NCI-H128 (cell line): ENCODE data around the gene GPR42.
"Not testable (repeated sequence)": the region's sequence is repeated elsewhere in the genome, so short reads cannot be mapped to it uniquely, and the experiment has no call there.

Experiments used
- DNase-seq: peaks from one replicate; lab custom pipeline; 2025; ENCODE audit not compliant: unreplicated experiment; lab: John Stamatoyannopoulos, UW

Gene GPR42

GRCh38 chr19:35362261-35363000, 8.4 kb upstream of the GPR42 start:
- DNase-seq: no peak

DNA sequence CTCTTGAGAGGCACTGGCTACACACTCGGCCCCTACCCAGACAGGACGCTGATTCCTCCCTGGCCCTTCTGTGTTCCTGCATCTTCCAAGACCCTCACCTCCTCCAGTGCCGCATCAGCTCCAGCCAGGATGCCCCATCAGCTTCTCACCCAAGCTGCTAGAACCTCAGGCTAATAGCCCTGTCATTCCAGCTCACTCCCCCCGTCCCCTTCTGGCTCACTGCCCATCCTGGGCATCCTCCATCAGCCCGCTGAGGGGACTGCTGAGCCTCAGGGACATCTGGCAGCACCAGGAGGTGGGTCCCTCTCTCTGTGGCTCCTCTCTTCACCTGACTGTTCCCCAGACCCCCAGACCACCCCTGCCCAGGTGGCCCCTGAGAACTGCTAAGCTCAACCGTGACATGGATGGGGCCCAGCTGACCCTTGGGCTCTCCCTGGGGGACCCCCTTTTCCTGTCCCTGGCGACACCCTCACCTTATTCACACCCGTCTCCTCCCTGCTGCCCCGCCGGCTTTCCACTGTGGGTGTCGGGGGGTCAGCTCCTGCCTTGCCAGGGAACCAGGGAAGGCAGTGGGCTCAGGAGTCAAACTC, 7.8 kb upstream of the GPR42 start:
- no peak for DNase-seq

DNA sequence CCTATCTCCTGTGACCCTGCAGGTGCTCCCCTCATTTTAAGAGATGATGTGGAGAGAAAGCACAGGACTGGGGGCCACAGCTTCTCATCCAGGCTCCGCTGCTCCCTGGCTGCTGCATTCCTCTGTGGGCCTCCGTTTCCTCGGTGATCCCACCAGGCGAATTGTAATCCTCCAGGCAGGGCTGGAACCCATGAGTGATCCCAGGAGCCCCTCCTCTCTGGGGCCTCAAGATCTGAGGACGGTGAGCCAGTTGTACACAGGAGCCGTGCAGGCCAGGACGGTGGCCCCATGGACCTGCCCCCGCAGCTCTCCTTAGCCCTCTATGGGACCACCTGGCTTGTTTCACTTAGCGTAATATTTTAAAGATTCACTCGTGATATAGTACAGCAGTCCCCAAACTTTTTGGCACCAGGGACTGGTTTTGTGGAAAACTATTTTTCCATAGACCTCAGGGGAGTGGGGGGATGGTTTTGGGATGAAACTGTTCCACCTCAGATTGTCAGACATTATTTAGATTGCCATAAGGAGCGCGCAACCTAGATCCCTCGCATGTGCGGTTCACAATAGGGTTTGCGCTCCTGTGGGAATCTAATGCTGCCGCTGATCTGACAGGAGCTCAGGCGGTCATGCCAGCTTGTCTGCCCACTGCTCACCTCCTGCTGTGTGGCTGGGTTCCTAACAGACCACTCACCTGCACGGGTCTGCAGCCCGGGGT, 7.0 kb upstream of the GPR42 start:
- no peak for DNase-seq

DNA sequence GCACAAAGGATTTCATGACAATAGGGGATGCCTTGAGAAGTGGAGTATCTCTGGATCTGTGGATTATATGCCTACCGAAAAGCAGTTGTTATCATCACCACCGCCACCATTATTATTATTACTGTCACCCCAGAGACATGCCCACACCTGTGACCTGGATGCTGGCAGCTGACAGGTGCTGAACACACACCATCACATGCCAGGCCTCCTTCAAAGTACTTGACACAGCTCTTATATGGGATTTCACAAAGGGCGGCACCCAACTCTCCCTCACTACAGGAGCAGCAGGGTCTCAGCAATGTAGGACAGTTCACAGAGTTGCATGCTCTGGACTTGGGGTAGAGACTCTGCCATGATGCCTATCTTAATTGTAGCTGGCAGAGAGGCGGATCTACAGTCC, 5.6 kb upstream of the GPR42 start:
- DNase-seq: no peak

- DNase-seq: no peak
Observed at GRCh38 chr19:35368378-35368777, 2.5 kb upstream of the GPR42 start.

GRCh38 chr19:35369522-35369921, 1.3 kb upstream of the GPR42 start:
- DNase-seq: no peak

- no peak for DNase-seq
Observed at GRCh38 chr19:35373492-35373891, 2.6 kb downstream of the GPR42 start.

GRCh38 chr19:35374031-35374430, 3.2 kb downstream of the GPR42 start:
- DNase-seq: not testable (repeated sequence)

DNA sequence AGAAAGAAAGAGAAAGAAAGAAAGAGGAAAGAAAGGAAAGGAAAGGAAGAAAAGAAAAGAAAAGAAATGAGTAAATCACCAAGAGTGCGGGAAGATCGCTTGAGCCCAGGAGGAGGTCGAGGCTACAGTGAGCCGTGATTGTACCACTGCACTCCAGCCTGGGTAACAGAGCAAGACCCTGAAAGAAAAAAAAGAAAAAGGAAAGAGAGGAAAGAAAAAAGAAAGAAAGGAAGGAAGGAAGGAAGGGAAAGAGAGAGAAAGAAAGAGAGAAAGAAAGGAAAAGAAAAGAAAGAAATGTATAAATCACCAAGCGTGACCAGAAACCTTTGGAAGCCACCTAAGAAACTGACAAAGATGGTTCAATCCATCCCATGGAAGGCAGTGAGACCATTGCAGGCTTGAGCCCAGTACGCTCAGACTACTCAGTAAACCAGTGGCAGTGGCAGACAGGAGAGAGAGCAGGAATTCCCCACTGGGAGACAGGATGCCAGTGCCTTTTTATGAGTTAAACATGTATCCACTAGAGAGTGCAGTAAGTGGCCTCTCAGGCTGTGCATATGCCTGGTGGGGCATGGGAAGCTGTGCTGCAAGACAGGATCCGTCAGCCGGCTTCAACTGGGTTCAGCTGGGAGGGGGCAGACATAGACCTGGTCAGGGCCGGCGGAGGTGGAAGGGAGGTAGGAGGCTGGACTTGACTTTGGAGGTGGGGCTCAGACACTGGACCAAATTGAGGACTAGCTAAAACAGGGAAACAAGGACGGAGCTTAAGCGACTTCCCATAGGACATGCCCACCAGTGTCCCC, 4.8 kb downstream of the GPR42 start:
- no peak for DNase-seq

- no peak for DNase-seq
Observed at GRCh38 chr19:35377656-35378055, 6.8 kb downstream of the GPR42 start.

DNA sequence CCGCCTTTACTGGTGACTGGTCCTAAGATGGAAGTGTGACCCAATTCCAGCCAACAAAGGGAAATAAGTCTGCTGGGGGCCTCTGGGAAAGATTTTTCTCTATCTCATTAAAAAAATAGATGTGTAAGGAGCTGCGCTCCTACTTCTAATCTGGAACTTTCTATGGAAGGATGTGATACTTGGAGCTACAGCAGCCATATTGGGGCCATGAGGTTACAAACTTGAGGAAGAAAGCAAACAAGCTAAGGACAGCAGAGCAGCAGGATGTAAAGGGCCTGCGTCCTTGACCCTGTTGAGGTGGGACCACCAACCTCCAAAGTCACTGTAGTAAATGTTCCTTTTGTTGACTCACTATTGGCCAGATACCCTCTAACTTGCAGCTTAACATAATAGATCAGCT, 7.5 kb downstream of the GPR42 start:
- no peak for DNase-seq

GRCh38 chr19:35379545-35379944, 8.7 kb downstream of the GPR42 start:
- DNase-seq: not testable (repeated sequence)

GRCh38 chr19:35379992-35380391, 9.1 kb downstream of the GPR42 start:
- no peak for DNase-seq

- DNase-seq: no peak
Observed at GRCh38 chr19:35380450-35381124, 9.7 kb downstream of the GPR42 start.

DNA sequence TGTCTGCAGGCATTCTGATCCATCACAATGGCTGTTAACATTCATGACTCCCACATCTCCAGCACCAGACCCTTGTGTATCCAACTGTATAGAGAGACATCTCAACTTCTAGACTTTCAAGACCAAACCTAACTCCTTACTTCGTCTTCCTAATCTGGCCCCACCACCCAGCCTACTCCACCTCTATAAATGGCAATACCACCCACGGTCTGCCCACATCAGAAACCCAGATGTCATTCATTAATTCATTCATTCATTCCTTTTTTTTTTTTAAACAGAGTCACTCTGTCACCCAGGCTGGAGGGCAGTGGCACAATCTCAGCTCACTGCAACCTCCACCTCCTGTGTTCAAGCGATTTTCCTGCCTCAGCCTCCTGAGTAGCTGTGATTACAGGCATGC, 10.4 kb downstream of the GPR42 start:
- DNase-seq: no peak

DNA sequence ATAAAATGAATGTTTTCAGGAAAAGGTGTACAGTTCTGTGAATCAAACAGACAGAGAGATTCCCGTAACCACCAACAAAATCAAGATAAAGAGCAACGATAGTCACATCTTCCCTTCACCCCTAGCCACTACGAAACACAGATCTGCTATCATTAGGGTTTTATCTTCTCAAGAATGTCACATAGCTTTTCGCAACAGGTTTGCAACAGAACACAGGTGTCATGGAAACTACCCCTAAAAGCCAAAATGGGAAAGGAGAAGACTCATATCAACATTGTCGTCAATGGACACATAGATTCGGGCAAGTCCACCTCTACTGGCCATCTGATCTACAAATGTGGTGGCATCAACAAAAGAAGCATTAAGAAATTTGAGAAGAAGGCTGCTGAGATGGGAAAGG, 11.1 kb downstream of the GPR42 start:
- no peak for DNase-seq

DNA sequence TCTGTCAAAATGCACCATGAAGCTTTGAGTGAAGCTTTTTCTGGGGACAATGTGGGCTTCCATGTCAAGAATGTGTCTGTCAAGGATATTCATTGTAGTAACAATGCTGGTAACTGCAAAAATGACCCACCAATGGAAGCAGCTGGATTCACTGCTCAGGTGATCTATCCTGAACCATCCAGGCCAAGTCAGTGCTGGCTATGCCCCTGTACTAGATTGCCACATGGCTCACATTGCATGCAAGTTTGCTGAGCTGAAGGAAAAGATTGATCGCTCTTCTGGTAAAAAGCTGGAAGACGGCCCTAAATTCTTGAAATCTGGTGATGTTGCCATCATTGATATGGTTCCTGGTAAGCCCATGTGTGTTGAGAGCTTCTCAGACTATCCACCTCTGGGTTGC, 12.7 kb downstream of the GPR42 start:
- DNase-seq: no peak

DNA sequence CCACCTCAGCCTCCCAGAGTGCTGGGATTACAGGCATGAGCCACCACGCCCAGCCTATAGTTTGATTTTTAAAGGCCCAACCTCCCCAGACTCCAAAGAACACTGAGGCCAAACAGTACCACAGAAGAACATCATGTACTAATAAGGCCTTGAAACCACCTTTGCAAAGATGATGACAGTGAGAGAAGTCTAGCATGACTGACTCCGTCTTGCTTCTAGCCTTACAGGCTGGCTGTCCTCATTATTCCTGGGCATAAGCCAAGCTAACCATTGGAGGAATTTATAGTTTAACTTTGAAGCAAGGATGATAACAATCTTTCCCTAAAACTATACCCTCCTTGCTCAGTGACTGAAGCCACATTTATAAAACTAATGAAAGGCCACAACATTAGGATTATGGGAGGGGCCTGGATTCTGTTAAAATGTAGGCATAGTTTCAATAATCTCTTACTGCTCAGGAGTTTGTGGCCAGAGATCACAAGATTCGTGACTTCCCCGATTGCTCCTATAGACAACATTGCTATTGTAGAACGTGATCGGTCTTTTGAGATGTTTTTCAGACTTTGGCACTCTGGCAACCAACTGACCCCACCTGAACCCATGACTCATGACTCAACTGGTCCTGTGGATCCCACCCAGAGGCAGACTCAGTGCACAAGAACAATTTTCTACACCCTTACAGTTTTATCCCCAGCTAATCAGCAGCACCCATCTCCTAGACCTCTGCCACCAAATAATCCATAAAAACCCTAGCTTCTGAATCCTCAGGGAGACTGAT, 17.6 kb downstream of the GPR42 start:
- no peak for DNase-seq

DNA sequence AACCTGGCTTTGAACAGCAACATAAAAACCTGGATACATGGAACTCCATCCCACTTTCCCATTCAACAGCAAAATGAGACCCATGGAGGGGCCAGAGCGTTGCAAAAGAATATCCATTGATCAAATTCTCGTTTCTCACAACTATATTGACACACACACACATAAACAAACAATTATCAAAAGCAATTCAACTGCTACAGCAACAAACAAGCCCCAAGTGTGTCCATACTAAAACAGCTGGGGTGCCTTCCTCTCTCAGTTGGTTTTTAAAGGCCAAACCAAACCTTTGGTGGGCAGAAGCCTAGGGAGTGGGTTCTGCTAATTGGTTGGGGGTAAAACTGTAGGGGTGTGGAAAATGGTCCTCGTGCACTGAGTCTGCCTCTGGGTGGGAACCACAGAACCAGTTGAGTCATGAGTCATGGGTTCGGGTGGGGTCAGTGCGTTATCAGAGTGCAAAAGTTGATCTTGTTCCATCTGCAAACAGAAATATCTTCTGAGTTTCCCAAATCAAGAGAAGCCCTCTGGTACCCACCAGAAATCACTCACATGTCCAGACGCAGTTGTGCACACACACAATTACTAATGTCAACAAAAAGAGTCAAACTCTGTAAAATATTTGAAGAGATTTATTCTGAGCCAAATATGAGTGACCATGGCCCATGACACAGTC, 18.5 kb downstream of the GPR42 start:
- DNase-seq: no peak
